Measurements from ENCODE around the gene FIGLA. TPM values are rescaled to one million over a fixed set of nuclear protein-coding genes. Genes with fewer than 3 reads are reported as not detected.

The FIGLA gene
- total RNA-seq, 2 donors from 2014 or later = not detected

GRCh38 chr2:70769450-70769849, 21.0 kb downstream of the FIGLA start:
- no peak overlapping the region for H3K27ac ChIP-seq
- H3K9me3 ChIP-seq = no peaks in the 10 kb centered on the region
- H3K4me3 ChIP-seq = no peak overlapping the region
- H3K27me3 ChIP-seq (replicated peaks; ENCODE audit: insufficient read depth) = peaks cover 15% of the 10 kb centered on the region
- TF ChIP-seq POLR2AphosphoS5 (IDR thresholded peaks at IDR 0.05) = no peak
- TF ChIP-seq POLR2A (IDR thresholded peaks at IDR 0.05) = no peak
- no peak for TF ChIP-seq CTCF (IDR thresholded peaks at IDR 0.05)
- H3K36me3 ChIP-seq = no peaks in the 10 kb centered on the region
- WGBS = 46% methylated on average over 2 of the region's 2 CpGs
- DNase-seq (ENCODE audit: low spot score) = no peak
- peaks cover 5% of the 10 kb centered on the region for H3K4me1 ChIP-seq (replicated peaks)
- intact Hi-C loops (cut with DNase I) = no loop called here

GRCh38 chr2:70768590-70769085, 21.8 kb downstream of the FIGLA start:
- WGBS = 60% methylated on average over 7 of the region's 7 CpGs
- no peak for TF ChIP-seq POLR2A (IDR thresholded peaks at IDR 0.05)
- TF ChIP-seq CTCF (IDR thresholded peaks at IDR 0.05) = no peak
- no peak for TF ChIP-seq POLR2AphosphoS5 (IDR thresholded peaks at IDR 0.05)
- Histone ChIP-seq H3K27ac (no peak overlapping the region), H3K4me3 (no peak overlapping the region), H3K36me3 (no peaks in the 10 kb centered on the region), H3K27me3 (replicated peaks; ENCODE audit: insufficient read depth) (peaks cover 20% of the 10 kb centered on the region), H3K9me3 (no peaks in the 10 kb centered on the region), H3K4me1 (replicated peaks) (peaks cover 5% of the 10 kb centered on the region)
- intact Hi-C loops (cut with DNase I) = no loop called here
- DNase-seq (ENCODE audit: low spot score) = no peak

- peak within 1 kb of the TSS; percentile 10 to 12 for H3K4me3 ChIP-seq
- intact Hi-C loops (cut with DNase I) = no loop called here
- 1% methylated on average over 51 of the region's 74 CpGs for WGBS
- no peak for TF ChIP-seq CTCF (IDR thresholded peaks at IDR 0.05)
- TF ChIP-seq POLR2AphosphoS5 (IDR thresholded peaks at IDR 0.05) = no peak
- no peak for TF ChIP-seq POLR2A (IDR thresholded peaks at IDR 0.05)
- no peak within 1 kb of the TSS for H3K27ac ChIP-seq
- DNase-seq (ENCODE audit: low spot score) = no peak
- peaks cover 20% of the 10 kb centered on the region for H3K27me3 ChIP-seq (replicated peaks; ENCODE audit: insufficient read depth)
- peaks cover 5% of the 10 kb centered on the region for H3K4me1 ChIP-seq (replicated peaks)
- no peaks in the 10 kb centered on the region for H3K9me3 ChIP-seq
- H3K36me3 ChIP-seq = no peaks in the 10 kb centered on the region
Measured at GRCh38 chr2:70767699-70768589, 22.5 kb downstream of the FIGLA start, which contains the start of gene ADD2. Gene ADD2, minus strand, starts transcription at chr2:70768200. Its CDS starts 61,792 bp downstream, at chr2:70706408.

GRCh38 chr2:70767079-70767698, 23.3 kb downstream of the FIGLA start:
- Histone ChIP-seq H3K4me3 (peak overlapping the region in 1 of 2 donors; percentile 12), H3K27ac (no peak overlapping the region), H3K27me3 (replicated peaks; ENCODE audit: insufficient read depth) (peaks cover 20% of the 10 kb centered on the region), H3K9me3 (no peaks in the 10 kb centered on the region), H3K36me3 (no peaks in the 10 kb centered on the region), H3K4me1 (replicated peaks) (peaks cover 5% of the 10 kb centered on the region)
- TF ChIP-seq POLR2AphosphoS5 (IDR thresholded peaks at IDR 0.05) (no peak), POLR2A (IDR thresholded peaks at IDR 0.05) (no peak), CTCF (IDR thresholded peaks at IDR 0.05) (no peak)
- DNase-seq (ENCODE audit: low spot score) = no peak
- intact Hi-C loops (cut with DNase I) = no loop called here
- WGBS = 4% methylated on average over 49 of the region's 51 CpGs

Measured in prostate gland (tissue), 2 donors.